ENCODE measurements around the gene PRKAG2.

Gene PRKAG2

GRCh38 chr7:151857412-151857811, 19.5 kb downstream of the PRKAG2 start:
- no peaks in the 10 kb centered on the region for H3K36me3 ChIP-seq (replicated peaks; ENCODE audit: low read depth, low read length)
- no peak overlapping the region for H3K4me3 ChIP-seq (ENCODE audit: low read length)
- no peaks in the 10 kb centered on the region for H4K20me1 ChIP-seq (ENCODE audit: insufficient read depth, low read length)
- H3K27ac ChIP-seq (ENCODE audit: low read length), result no peak overlapping the region
- H3K27me3 ChIP-seq (ENCODE audit: low read depth, low read length), result no peaks in the 10 kb centered on the region
- no peaks in the 10 kb centered on the region for H3K9me3 ChIP-seq (ENCODE audit: insufficient read depth, low read length)
- no peak overlapping the region for H3K4me2 ChIP-seq (ENCODE audit: low read length)
- H2AFZ ChIP-seq (ENCODE audit: low read depth, low read length), result no peak overlapping the region
- no peaks in the 10 kb centered on the region for H3K4me1 ChIP-seq (ENCODE audit: low read length)
- H3K9ac ChIP-seq (ENCODE audit: low read length), result no peak overlapping the region
- H3K79me2 ChIP-seq (ENCODE audit: low read length), result no peaks in the 10 kb centered on the region
- TF ChIP-seq EZH2phosphoT487 (IDR thresholded peaks at IDR 0.05; ENCODE audit: low read depth) (no peak), CTCF (IDR thresholded peaks at IDR 0.05; ENCODE audit: low read depth, low read length) (no peak)

- H3K27me3 ChIP-seq (ENCODE audit: low read depth, low read length), result peaks cover 4% of the 10 kb centered on the region; the same call in 1 of the 2 replicates
- H2AFZ ChIP-seq (ENCODE audit: low read depth, low read length), result no peak overlapping the region
- H3K79me2 ChIP-seq (ENCODE audit: low read length), result no peaks in the 10 kb centered on the region
- H3K9me3 ChIP-seq (ENCODE audit: insufficient read depth, low read length), result no peaks in the 10 kb centered on the region
- H4K20me1 ChIP-seq (ENCODE audit: insufficient read depth, low read length), result no peaks in the 10 kb centered on the region
- H3K4me1 ChIP-seq (ENCODE audit: low read length), result peaks cover 4% of the 10 kb centered on the region
- no peak overlapping the region for H3K9ac ChIP-seq (ENCODE audit: low read length)
- no peak overlapping the region for H3K27ac ChIP-seq (ENCODE audit: low read length)
- H3K36me3 ChIP-seq (replicated peaks; ENCODE audit: low read depth, low read length), result no peaks in the 10 kb centered on the region
- no peak overlapping the region for H3K4me3 ChIP-seq (ENCODE audit: low read length)
- no peak for TF ChIP-seq EZH2phosphoT487 (IDR thresholded peaks at IDR 0.05; ENCODE audit: low read depth)
- no peak overlapping the region for H3K4me2 ChIP-seq (ENCODE audit: low read length)
Observed at GRCh38 chr7:151856516-151856915, 20.4 kb downstream of the PRKAG2 start.

- Histone ChIP-seq H3K27ac (ENCODE audit: low read length) (no peak overlapping the region), H3K9me3 (ENCODE audit: insufficient read depth, low read length) (no peaks in the 10 kb centered on the region), H3K79me2 (ENCODE audit: low read length) (no peaks in the 10 kb centered on the region), H3K9ac (ENCODE audit: low read length) (no peak overlapping the region), H4K20me1 (ENCODE audit: insufficient read depth, low read length) (no peaks in the 10 kb centered on the region), H3K27me3 (ENCODE audit: low read depth, low read length) (peaks cover 7% of the 10 kb centered on the region; the same call in 1 of the 2 replicates), H3K4me1 (ENCODE audit: low read length) (peaks cover 8% of the 10 kb centered on the region), H3K4me2 (ENCODE audit: low read length) (no peak overlapping the region), H3K36me3 (replicated peaks; ENCODE audit: low read depth, low read length) (no peaks in the 10 kb centered on the region), H2AFZ (ENCODE audit: low read depth, low read length) (no peak overlapping the region), H3K4me3 (ENCODE audit: low read length) (no peak overlapping the region)
- no peak for TF ChIP-seq CTCF (IDR thresholded peaks at IDR 0.05; ENCODE audit: low read depth, low read length)
- no peak for TF ChIP-seq EZH2phosphoT487 (IDR thresholded peaks at IDR 0.05; ENCODE audit: low read depth)
Observed at GRCh38 chr7:151856098-151856497, 20.8 kb downstream of the PRKAG2 start.

GRCh38 chr7:151854720-151855071, 22.2 kb downstream of the PRKAG2 start:
- no peak overlapping the region for H3K27ac ChIP-seq (ENCODE audit: low read length)
- no peak overlapping the region for H3K4me3 ChIP-seq (ENCODE audit: low read length)
- peaks cover 7% of the 10 kb centered on the region; the same call in 1 of the 2 replicates for H3K27me3 ChIP-seq (ENCODE audit: low read depth, low read length)
- no peak overlapping the region for H2AFZ ChIP-seq (ENCODE audit: low read depth, low read length)
- peaks cover 13% of the 10 kb centered on the region for H3K4me1 ChIP-seq (ENCODE audit: low read length)
- H3K4me2 ChIP-seq (ENCODE audit: low read length), result no peak overlapping the region
- no peaks in the 10 kb centered on the region for H3K79me2 ChIP-seq (ENCODE audit: low read length)
- H3K9me3 ChIP-seq (ENCODE audit: insufficient read depth, low read length), result no peaks in the 10 kb centered on the region
- H3K9ac ChIP-seq (ENCODE audit: low read length), result no peak overlapping the region
- TF ChIP-seq EZH2phosphoT487 (IDR thresholded peaks at IDR 0.05; ENCODE audit: low read depth), result no peak
- no peak for TF ChIP-seq CTCF (IDR thresholded peaks at IDR 0.05; ENCODE audit: low read depth, low read length)
- H3K36me3 ChIP-seq (replicated peaks; ENCODE audit: low read depth, low read length), result no peaks in the 10 kb centered on the region
- no peaks in the 10 kb centered on the region for H4K20me1 ChIP-seq (ENCODE audit: insufficient read depth, low read length)
